Stimulated activated CD8-positive, alpha-beta memory T cell treated with anti-CD3 and anti-CD28 coated beads, Interleukin-15, amount 100 ng/mL, for 24 hours (primary cell): ENCODE results near the gene ANGPTL8.

Experiments
- DNase-seq: peaks from one replicate; pipeline ENCODE4 v3.0.0-alpha.2; 2020; ENCODE audit warnings: low read depth

Gene ANGPTL8

GRCh38 chr19:11203194-11204075 is 36.0 kb upstream of the ANGPTL8 start:
- DNase-seq = no peak

- DNase-seq = no peak
Measured at GRCh38 chr19:11204076-11204602, 35.3 kb upstream of the ANGPTL8 start.

- no peak for DNase-seq
Measured at GRCh38 chr19:11204943-11205349, 34.5 kb upstream of the ANGPTL8 start.

GRCh38 chr19:11205939-11206570 is 33.4 kb upstream of the ANGPTL8 start:
- DNase-seq = no peak

- DNase-seq = no peak
Measured at GRCh38 chr19:11208561-11209471, 30.6 kb upstream of the ANGPTL8 start.

GRCh38 chr19:11209839-11210655 is 29.4 kb upstream of the ANGPTL8 start:
- no peak for DNase-seq

- no peak for DNase-seq
Measured at GRCh38 chr19:11210656-11210928, 28.8 kb upstream of the ANGPTL8 start.

- no peak for DNase-seq
Measured at GRCh38 chr19:11214387-11214786, 25.0 kb upstream of the ANGPTL8 start.

- DNase-seq = no peak
Measured at GRCh38 chr19:11221082-11221598, 18.3 kb upstream of the ANGPTL8 start.

- DNase-seq = no peak
Measured at GRCh38 chr19:11223200-11223599, 16.2 kb upstream of the ANGPTL8 start.

- DNase-seq = no peak
Measured at GRCh38 chr19:11224429-11224828, 15.0 kb upstream of the ANGPTL8 start.

- no peak for DNase-seq
Measured at GRCh38 chr19:11225172-11225571, 14.2 kb upstream of the ANGPTL8 start.

GRCh38 chr19:11225815-11226214 is 13.6 kb upstream of the ANGPTL8 start:
- DNase-seq = no peak

GRCh38 chr19:11226716-11227166 is 12.7 kb upstream of the ANGPTL8 start:
- no peak for DNase-seq

- no peak for DNase-seq
Measured at GRCh38 chr19:11227195-11227886, 12.1 kb upstream of the ANGPTL8 start.

- no peak for DNase-seq
Measured at GRCh38 chr19:11230621-11231386, 8.6 kb upstream of the ANGPTL8 start.

- DNase-seq = no peak
Measured at GRCh38 chr19:11232555-11232954, 6.9 kb upstream of the ANGPTL8 start.

GRCh38 chr19:11233073-11233472 is 6.3 kb upstream of the ANGPTL8 start:
- no peak for DNase-seq

GRCh38 chr19:11234486-11235075 is 4.8 kb upstream of the ANGPTL8 start:
- DNase-seq = no peak
